DLD1 (cell line): ENCODE results near the gene FAM171A2.
"Not testable (repeated sequence)": the region's sequence is repeated elsewhere in the genome, so short reads cannot be mapped to it uniquely, and the experiment has no call there.

Experiments
- in situ Hi-C: cut with HindIII; loops from 2 replicates; pipeline ENCODE4 v1.10.0; 2017; ENCODE audit warnings: low sequenced_read_pairs

Gene FAM171A2

DNA sequence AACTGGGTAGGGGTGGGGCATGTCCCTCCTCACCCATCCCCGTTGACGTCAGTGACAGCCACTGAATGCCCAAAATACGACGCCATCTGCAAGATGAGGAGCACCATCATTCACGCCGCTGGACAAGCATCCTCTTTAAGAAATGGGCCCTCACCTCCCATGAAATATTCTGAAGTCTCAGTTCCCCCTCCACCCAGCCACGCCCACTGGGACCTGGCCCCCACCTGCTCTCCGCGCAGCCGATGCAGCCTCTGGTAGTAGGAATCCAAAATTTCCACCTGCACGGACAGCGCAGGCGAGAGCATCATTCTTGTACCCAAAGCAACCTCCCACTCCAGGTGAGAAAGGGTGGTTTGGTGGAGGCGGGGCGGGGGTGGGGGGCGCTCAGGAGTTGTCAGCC lies 20.2 kb upstream of the FAM171A2 start:
- in situ Hi-C loops: no loop called here

GRCh38 chr17:44383363-44383762 lies 19.7 kb upstream of the FAM171A2 start:
- in situ Hi-C loops: no loop called here

DNA sequence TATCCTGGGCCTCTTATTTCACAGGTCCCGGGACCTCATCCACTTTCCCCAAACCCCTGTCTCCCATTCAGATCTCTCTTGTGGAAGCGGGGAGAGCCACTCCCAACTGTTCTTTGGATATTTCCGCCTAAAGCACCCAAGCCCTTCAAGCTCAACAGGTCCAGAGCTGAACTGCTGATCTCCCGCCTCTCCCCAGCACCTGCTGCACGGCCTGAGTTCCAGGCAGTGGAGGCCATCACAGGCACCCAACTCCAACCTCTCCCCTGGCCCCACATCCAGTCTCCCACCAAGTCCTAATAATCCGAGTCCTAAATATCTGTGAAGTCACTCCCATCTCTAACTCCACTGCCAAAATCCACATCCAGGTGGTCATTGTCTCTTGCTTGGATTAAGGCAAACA lies 19.3 kb upstream of the FAM171A2 start:
- in situ Hi-C loops: no loop called here

GRCh38 chr17:44381810-44382305 lies 18.2 kb upstream of the FAM171A2 start:
- in situ Hi-C loops: no loop called here

- in situ Hi-C loops: no loop called here
Observed at GRCh38 chr17:44380767-44381166, 17.1 kb upstream of the FAM171A2 start.

GRCh38 chr17:44379887-44380286 lies 16.2 kb upstream of the FAM171A2 start:
- in situ Hi-C loops: no loop called here

- in situ Hi-C loops: no loop called here
Observed at GRCh38 chr17:44378171-44378705, 14.6 kb upstream of the FAM171A2 start.

- in situ Hi-C loops: no loop called here
Observed at GRCh38 chr17:44376779-44377178, 13.1 kb upstream of the FAM171A2 start.

GRCh38 chr17:44376124-44376523 lies 12.5 kb upstream of the FAM171A2 start:
- in situ Hi-C loops: no loop called here

GRCh38 chr17:44375196-44376017 lies 11.8 kb upstream of the FAM171A2 start:
- in situ Hi-C loops: no loop called here

DNA sequence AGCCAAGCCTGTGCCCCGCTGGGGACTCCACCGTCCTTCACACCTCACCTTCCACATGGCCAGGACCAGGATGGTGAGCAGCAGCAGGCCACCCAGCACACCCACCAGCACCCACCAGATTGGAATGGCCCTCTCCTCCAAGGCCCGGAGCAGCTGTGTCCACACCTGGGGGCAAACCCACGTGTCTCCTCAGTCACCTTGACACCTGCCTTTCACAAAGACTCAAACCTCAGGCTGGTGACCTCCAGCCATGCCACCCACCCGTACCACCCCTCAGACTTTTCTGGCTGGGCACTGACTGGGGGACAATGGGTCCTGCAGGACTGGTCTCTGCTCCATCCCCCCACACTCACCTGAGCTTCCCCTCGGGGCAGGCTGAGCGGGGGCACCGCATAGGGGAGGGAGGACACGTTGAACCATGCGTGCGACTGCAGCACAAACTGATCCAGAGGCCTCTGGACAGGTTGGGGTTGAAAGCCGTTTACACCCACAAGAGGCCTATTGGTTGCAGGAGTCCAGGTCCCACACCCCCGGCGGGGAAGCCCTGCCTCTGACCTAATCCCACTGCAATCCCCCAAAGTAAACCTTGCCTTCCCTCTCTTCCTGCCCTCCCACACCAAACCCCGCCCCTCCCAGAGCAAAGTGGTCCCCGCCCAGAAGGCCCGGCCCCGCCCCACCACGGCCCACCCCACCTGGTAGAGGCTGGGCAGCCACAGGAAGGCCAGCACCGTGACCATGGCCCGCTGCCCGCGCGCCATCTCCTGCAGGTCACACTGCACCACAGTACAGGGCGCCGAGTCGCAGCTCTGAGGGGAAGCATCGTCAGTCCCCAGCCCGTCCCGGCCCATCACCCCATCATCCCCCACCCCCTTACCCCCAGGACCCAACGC lies 10.9 kb upstream of the FAM171A2 start:
- in situ Hi-C loops: no loop called here

- in situ Hi-C loops: no loop called here
Observed at GRCh38 chr17:44372036-44372435, 8.4 kb upstream of the FAM171A2 start.

- in situ Hi-C loops: not testable (repeated sequence)
Observed at GRCh38 chr17:44369414-44370023, 5.9 kb upstream of the FAM171A2 start.

DNA sequence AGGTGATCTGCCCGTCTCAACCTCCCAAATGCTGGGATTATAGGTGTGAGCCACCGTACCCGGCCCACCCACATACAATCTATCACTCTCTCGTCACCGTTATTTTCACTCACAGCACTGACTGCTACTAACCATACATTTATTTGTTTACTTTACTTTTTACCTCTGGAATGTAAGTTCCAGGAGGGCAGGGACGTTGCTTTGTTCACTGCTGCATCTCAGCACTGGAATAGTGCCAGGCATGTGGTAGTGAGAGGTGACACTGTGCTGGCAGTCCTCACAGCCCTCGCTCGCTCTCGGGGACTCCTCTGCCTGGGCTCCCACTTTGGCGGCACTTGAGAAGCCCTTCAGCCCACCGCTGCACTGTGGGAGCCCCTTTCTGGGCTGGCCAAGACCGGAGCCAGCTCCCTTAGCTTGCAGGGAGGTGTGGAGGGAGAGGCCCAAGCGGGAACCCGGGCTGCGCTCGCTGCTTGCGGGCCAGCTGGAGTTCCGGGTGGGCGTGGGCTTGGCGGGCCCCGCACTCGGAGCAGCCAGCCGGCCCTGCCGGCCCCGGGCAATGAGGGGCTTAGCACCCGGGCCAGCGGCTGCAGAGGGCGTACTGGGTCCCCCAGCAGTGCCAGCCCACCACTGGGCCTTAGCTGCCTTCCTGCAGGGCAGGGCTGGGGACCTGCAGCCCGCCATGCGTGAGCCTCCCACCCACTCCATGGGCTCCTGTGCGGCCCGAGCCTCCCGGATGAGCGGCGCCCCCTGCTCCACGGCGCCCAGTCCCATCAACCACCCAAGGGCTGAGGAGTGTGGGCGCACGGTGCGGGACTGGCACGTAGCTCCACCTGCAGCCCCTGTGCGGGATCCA lies 5.0 kb upstream of the FAM171A2 start:
- in situ Hi-C loops: not testable (repeated sequence)

DNA sequence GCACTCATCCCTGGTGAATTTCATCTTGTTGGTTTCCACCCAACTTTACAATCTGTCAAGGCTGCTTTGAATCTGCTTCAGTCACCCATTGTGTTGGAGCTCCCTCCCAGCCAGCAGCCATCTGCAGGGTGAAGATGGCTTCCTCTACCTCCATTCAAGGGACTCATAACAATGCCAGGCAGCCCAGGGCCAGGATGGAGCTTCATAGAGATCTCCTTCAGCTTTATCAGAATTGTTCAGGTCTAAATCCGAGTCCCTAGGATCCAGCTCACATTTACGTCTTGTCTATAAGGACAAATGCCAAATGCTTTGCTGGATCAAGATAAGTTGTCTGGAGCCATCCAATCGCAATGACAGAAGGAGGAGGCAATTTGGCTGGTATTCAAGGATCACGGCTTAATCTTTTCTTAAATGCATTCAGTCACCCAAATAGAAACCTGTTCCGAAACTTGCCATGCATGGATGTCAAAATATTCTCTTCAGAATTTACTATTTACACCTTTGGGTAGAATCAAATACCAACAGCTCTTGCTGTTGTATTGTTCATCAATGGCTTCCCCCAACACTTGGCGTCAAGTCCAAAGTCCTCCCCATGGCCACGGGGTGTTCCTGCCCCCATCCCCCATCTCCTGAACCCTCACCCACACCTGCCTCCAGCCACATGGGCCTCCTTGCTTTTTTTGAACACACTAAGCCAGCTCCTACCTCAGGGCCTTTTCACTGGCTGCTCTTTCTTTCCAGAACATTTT lies 3.8 kb upstream of the FAM171A2 start:
- in situ Hi-C loops: no loop called here

DNA sequence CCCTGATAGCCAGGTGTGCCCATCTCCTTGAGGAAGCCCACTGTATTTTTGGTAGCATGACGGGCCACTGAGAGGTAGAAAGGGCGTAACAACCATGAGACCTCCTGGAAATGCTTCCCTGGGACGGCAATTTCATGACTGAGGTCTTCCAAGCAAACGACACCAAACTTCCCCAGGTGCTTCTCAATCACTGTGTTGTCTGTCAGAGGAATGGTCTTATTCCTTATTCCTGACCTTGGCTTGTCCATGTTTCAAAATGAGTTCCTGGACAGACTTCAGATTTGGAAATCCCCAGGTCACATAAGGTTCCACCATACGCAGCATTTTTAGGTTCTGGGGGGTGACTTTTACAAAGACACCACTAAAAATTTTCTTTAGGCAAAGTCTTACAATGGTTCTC lies 1.4 kb upstream of the FAM171A2 start:
- in situ Hi-C loops: not testable (repeated sequence)

DNA sequence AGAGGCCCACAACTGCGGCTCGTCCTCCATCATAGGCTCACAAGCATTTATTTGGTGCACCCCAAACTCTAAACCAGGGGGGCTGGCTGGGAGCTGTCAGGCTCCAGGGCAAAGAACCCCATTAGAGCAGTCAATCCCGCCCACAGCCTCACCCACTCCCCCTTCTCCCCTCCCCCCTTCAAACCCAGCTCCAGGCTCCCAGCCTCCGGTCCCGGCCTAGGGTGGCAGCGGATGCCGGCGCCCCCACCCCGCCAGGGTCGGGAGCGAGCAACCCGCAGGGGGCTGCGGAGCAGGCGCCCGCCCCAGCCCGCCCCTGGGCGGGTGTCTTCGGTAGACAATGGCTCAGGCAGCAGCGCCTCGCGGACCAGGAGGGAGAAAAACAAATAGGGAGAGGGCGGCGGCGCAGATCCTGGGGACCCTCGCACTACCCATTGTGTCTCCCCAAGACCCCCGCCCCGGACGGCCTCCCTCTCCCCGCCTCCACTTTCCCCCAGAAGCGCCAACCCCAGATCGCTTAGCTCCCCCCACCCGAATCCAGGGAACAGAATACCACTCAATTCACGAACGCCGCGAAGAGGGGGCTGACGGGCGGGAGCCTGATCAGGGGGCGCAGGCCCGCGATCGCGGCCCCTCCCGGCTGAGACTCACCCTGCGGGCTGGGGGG lies 572 bp downstream of the FAM171A2 start:
- in situ Hi-C loops: no loop called here

GRCh38 chr17:44362459-44362948 lies 1.1 kb downstream of the FAM171A2 start:
- in situ Hi-C loops: no loop called here
